Testis (tissue), 3 donors: ENCODE data around the gene H19. TPM values are rescaled to one million over a fixed set of nuclear protein-coding genes. Genes with fewer than 3 reads are reported as not detected.

Experiments used
- DNase-seq: peaks from one replicate; pipeline ENCODE4 v3.0.0-alpha.2; 2019
- H3K27ac ChIP-seq, 2 donors: fragments of 200-600 bp; sonication (generic); one replicate each; pipeline ENCODE4 v1.5.1; 2019
- H3K27me3 ChIP-seq: fragments of 200-600 bp; sonication (generic); one replicate; pipeline ENCODE4 v1.5.1; 2019
- H3K36me3 ChIP-seq: fragments of 200-600 bp; sonication (generic); one replicate; pipeline ENCODE4 v1.5.1; 2017; ENCODE audit warnings: low read depth; ENCODE audit errors: missing control alignments
- H3K4me1 ChIP-seq: fragments of 200-600 bp; sonication (generic); one replicate; pipeline ENCODE4 v1.5.1; 2019
- H3K4me3 ChIP-seq, 2 donors: fragments of 200-600 bp; sonication (generic); one replicate each; pipeline ENCODE4 v1.5.1; 2017 to 2019
- H3K9me3 ChIP-seq: fragments of 200-600 bp; sonication (generic); one replicate; pipeline ENCODE4 v1.5.1; 2017
- POLR2A ChIP-seq: fragments of 450-650 bp; IDR thresholded peaks from one replicate; pipeline ENCODE4 v1.6.1; 2017; ENCODE audit warnings: antibody characterized with exemption, mild to moderate bottlenecking, moderate library complexity
- WGBS, 2 donors: methylation state at CpG; one replicate each; pipeline ENCODE4 v1.1.5; 2018; 5-methylcytosine and 5-hydroxymethylcytosine counted together
- intact Hi-C: fragments of 100-400 bp; cut with DNase I; formaldehyde crosslinking; loops from one replicate; pipeline ENCODE4 v1.15.1; 2023; ENCODE audit warnings: low total_unique reads
- polyA plus RNA-seq: library from polyadenylated mRNA; stranded (reverse); fragments of 350-450 nt; fragmentation: Illumina TruSeq; extraction: RNeasy Lipid Tissue Mini Kit (QIAGEN cat#74804); gene quantifications from one replicate; pipeline ENCODE4 v1.2.3, GENCODE V29; 2014; ENCODE audit warnings: low read depth, low replicate concordance; ENCODE audit not compliant: insufficient read depth
- total RNA-seq, 2 donors: library from RNA; depleted of rRNA; stranded (reverse); fragments of >200 nt; gene quantifications; one replicate each; pipeline ENCODE4 v1.2.3, GENCODE V29; 2016
- TF ChIP-seq, protein P1 (sequence below), 3 experiments: fragments of 450-650 bp in 2 of 3; fragments of 200-600 bp in 1 of 3; sonication (generic) in 1 of 3; IDR thresholded peaks; one replicate each; pipeline ENCODE4 v1.5.1; 2016 to 2019; ENCODE audit warnings: antibody characterized with exemption in 3 of 3, mild to moderate bottlenecking in 2 of 3, moderate library complexity in 1 of 3

H19 gene
- total and polyA plus RNA-seq, 3 donors from 2014 or later, result 158 to 328 (median 224) TPM

DNA sequence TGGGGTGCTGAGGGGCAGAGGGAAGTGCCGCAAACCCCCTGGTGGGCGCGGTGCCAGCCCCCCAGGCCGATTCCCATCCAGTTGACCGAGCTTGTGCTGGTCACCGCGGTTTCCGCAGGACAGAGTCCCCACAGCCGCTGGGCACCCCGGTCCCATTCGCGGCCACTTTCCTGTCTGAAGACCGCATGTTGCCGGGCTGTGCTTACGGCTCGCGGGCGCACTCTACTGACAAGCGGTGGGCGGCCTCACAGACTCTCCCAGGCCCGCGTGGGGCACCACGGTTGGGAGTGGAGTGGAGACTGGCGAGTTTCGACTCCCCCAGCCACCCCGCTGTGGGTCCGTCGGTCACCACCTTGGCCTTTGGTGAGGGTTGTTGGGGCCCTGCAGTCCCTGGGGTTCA, 648 bp upstream of the H19 start:
- DNase-seq, result no peak
- TF ChIP-seq, protein P1, sequence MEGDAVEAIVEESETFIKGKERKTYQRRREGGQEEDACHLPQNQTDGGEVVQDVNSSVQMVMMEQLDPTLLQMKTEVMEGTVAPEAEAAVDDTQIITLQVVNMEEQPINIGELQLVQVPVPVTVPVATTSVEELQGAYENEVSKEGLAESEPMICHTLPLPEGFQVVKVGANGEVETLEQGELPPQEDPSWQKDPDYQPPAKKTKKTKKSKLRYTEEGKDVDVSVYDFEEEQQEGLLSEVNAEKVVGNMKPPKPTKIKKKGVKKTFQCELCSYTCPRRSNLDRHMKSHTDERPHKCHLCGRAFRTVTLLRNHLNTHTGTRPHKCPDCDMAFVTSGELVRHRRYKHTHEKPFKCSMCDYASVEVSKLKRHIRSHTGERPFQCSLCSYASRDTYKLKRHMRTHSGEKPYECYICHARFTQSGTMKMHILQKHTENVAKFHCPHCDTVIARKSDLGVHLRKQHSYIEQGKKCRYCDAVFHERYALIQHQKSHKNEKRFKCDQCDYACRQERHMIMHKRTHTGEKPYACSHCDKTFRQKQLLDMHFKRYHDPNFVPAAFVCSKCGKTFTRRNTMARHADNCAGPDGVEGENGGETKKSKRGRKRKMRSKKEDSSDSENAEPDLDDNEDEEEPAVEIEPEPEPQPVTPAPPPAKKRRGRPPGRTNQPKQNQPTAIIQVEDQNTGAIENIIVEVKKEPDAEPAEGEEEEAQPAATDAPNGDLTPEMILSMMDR (IDR thresholded peaks at IDR 0.05), result no peak
- TF ChIP-seq POLR2A, result no peak
- intact Hi-C loops, result no loop called here
- H3K9me3 ChIP-seq, result no peaks in the 10 kb centered on the region
- H3K4me1 ChIP-seq, result no peaks in the 10 kb centered on the region
- H3K27ac ChIP-seq, result no peak overlapping the region
- no CpG with 5 or more reads among the region's 28 CpGs for WGBS, 2 donors
- H3K36me3 ChIP-seq, result no peaks in the 10 kb centered on the region
- H3K27me3 ChIP-seq, result no peaks in the 10 kb centered on the region
- no peak overlapping the region for H3K4me3 ChIP-seq

DNA sequence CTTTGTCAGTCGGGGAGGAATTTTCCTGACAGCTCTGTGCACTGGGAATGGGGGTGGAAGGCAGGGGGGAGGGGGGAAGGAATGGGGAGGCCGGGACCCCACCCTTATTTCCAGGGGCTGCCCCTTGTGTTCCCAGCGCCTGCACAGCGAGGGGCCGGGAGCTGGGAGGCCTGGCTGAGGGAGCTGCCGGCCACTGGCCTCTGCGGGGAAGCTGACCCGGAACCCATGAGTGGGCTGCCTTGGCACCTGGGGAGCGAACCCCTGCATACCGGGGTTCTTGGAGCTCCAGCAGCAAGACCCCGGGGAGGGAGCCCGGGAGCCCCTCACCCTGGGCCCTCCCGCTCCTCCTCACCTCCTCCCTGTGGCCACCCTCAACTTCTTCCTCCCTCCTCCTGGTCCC, 3.5 kb downstream of the H19 start:
- intact Hi-C loops, result no loop called here
- no peak for DNase-seq
- WGBS, 2 donors, result 60% methylated on average over 1 of the region's 13 CpGs; no CpG with 5 or more reads in 1 of the 2 donors
- Histone ChIP-seq H3K4me3 (no peak overlapping the region), H3K4me1 (no peaks in the 10 kb centered on the region), H3K27ac (no peak overlapping the region), H3K36me3 (no peaks in the 10 kb centered on the region), H3K27me3 (no peaks in the 10 kb centered on the region), H3K9me3 (no peaks in the 10 kb centered on the region)
- no peak for TF ChIP-seq POLR2A
- TF ChIP-seq, protein P1 (IDR thresholded peaks at IDR 0.05), result no peak

DNA sequence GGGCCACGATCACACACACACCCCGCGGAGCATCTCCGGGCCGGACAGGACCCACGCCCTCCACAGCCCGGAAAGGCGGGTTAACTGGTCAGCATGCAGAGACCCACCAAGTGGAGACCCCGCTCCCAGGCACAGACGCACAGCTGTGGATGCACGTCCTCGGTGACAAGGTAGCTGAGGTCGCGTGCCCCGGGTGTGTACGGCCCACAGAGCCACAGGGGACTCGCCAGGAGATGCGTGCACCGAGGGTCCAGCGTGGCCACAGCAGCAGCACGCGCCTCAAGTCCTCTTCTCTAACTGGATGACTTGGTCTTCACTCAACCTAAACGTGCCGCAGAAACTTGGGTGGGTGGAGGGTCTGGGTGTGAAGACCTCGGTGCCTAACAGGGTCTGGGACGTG, 5.5 kb downstream of the H19 start:
- intact Hi-C loops, result no loop called here
- WGBS, 2 donors, result no CpG with 5 or more reads among the region's 26 CpGs

DNA sequence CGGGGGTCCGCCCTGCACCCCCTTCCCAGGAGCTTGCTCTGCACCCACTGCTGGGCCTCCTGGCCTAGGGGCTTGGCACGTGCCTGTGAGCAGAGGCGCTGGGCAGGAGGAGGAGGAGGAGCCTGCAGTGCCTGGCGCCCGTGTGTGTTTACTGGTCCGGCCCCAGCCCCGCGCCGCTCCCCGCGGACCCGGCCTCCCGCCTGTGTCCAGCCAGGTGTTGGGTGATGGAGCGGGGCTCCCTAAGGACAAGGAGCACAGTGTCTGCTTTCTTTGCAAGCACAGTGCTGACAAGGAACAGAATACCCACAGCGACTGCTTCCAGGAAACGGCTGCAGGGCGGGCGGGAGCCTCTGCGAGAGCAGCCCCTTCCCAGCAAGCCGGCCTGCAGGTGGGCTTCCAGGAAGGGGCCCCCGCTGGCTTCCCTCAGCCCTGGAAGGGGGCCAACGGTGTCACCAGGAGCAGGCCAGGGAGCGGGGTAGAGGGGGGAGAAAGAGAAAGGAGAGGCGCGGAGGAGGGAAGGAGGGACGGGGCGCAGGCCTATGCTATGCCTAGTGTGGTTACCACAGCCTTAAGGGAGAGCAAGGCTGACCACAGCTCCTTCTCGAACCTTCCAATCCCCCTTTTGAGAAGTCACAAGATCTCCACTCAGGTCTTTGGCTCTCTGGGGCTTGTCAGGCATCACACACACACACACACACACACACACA, 6.6 kb downstream of the H19 start:
- Histone ChIP-seq H3K27me3 (no peaks in the 10 kb centered on the region), H3K9me3 (no peaks in the 10 kb centered on the region), H3K4me3 (no peak overlapping the region), H3K4me1 (no peaks in the 10 kb centered on the region), H3K27ac (no peak overlapping the region), H3K36me3 (no peaks in the 10 kb centered on the region)
- no peak for DNase-seq
- WGBS, 2 donors, result no CpG with 5 or more reads among the region's 29 CpGs
- intact Hi-C loops, result no loop called here
- TF ChIP-seq, protein P1 (IDR thresholded peaks at IDR 0.05), result no peak
- TF ChIP-seq POLR2A, result no peak

More for the DNA sequence above, 5.5 kb downstream of the H19 start:
- H3K9me3 ChIP-seq, result no peaks in the 10 kb centered on the region
- H3K27me3 ChIP-seq, result no peaks in the 10 kb centered on the region
- no peak overlapping the region for H3K27ac ChIP-seq
- no peak overlapping the region for H3K4me3 ChIP-seq
- DNase-seq, result no peak
- TF ChIP-seq, protein P1 (IDR thresholded peaks at IDR 0.05), result no peak
- TF ChIP-seq POLR2A, result no peak
- H3K4me1 ChIP-seq, result no peaks in the 10 kb centered on the region
- no peaks in the 10 kb centered on the region for H3K36me3 ChIP-seq

DNA sequence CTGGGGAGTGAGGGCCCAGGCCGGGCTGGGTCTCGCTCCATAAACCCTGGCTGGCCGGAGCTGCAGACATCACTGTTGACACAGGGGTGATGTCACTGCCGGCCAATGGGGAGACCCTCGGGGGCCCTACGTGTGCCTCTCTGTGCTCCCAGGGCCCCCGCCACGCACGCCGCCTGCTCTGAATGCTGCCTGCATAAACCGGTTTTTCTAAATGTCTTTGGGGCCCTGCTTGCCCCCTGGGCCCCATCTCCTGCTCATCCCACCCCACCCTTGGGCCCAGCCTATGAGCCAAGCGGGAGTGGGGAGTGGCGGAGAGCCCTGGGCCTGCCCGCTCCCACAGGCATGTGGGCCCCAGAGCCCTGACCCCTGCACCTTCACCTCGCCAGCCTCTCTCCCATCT, 7.7 kb downstream of the H19 start:
- Histone ChIP-seq H3K4me1 (no peaks in the 10 kb centered on the region), H3K27me3 (no peaks in the 10 kb centered on the region), H3K4me3 (no peak overlapping the region), H3K36me3 (no peaks in the 10 kb centered on the region), H3K27ac (no peak overlapping the region), H3K9me3 (no peaks in the 10 kb centered on the region)
- no CpG with 5 or more reads among the region's 15 CpGs for WGBS, 2 donors
- TF ChIP-seq, protein P1 (IDR thresholded peaks at IDR 0.05), result no peak
- TF ChIP-seq POLR2A, result no peak
- intact Hi-C loops, result no loop called here
- DNase-seq, result no peak
